GM20431 (cell line): ENCODE data around the gene ZNHIT3.

Experiments
- in situ Hi-C: fragments of 300-500 bp; cut with MseI, MboI; formaldehyde crosslinking; loops from one replicate; pipeline ENCODE4 v1.15.0; 2020; ENCODE audit warnings: low sequenced_read_pairs; ENCODE audit not compliant: unreplicated experiment

Gene ZNHIT3

GRCh38 chr17:36544044-36544306 lies 57.5 kb downstream of the ZNHIT3 start:
- in situ Hi-C loops: no loop called here

- in situ Hi-C loops: no loop called here
These were observed 58.0 kb downstream of the ZNHIT3 start, which contains the start of gene GGNBP2 for GRCh38 chr17:36544307-36545076. TSS of gene GGNBP2 (plus strand) at chr17:36544919. CDS start at chr17:36545725, 806 bp downstream.

- in situ Hi-C loops: no loop called here
These were observed 58.6 kb downstream of the ZNHIT3 start for GRCh38 chr17:36545077-36545464.
